ENCODE results near the gene NBPF12. TPM values are rescaled to one million over a fixed set of nuclear protein-coding genes. Genes with fewer than 3 reads are reported as not detected.
"Not testable (repeated sequence)": the region's sequence is repeated elsewhere in the genome, so short reads cannot be mapped to it uniquely, and the experiment has no call there.

NBPF12 gene
- 3.2 and 4.2 TPM in 2 replicates for total RNA-seq

- H3K4me3 ChIP-seq (ENCODE audit: low read depth, low read length) = peak within 1 kb of the TSS; percentile 67
- not testable (repeated sequence) for DNase-seq (ENCODE audit: low read depth)
Measured at GRCh38 chr1:146938242-146938902, at the start of gene NBPF12. TSS of gene NBPF12 (plus strand) at chr1:146938324. CDS start at chr1:146960144, 21,820 bp downstream.

- H3K4me3 ChIP-seq (ENCODE audit: low read depth, low read length); DNase-seq (ENCODE audit: low read depth): not testable (repeated sequence)
Measured at GRCh38 chr1:146891355-146891754, 46.8 kb upstream of the NBPF12 start.

GRCh38 chr1:146892331-146892730 is 45.8 kb upstream of the NBPF12 start:
- H3K4me3 ChIP-seq (ENCODE audit: low read depth, low read length); DNase-seq (ENCODE audit: low read depth): not testable (repeated sequence)

GRCh38 chr1:146907565-146908261 is 30.4 kb upstream of the NBPF12 start:
- not testable (repeated sequence) for DNase-seq (ENCODE audit: low read depth); H3K4me3 ChIP-seq (ENCODE audit: low read depth, low read length)

GRCh38 chr1:146912975-146913374 is 25.1 kb upstream of the NBPF12 start:
- not testable (repeated sequence) for H3K4me3 ChIP-seq (ENCODE audit: low read depth, low read length); DNase-seq (ENCODE audit: low read depth)

- H3K4me3 ChIP-seq (ENCODE audit: low read depth, low read length); DNase-seq (ENCODE audit: low read depth): not testable (repeated sequence)
Measured at GRCh38 chr1:146920811-146921210, 17.3 kb upstream of the NBPF12 start.

- H3K4me3 ChIP-seq (ENCODE audit: low read depth, low read length); DNase-seq (ENCODE audit: low read depth): not testable (repeated sequence)
Measured at GRCh38 chr1:146922614-146923013, 15.5 kb upstream of the NBPF12 start.

- H3K4me3 ChIP-seq (ENCODE audit: low read depth, low read length); DNase-seq (ENCODE audit: low read depth): not testable (repeated sequence)
Measured at GRCh38 chr1:146924106-146924505, 14.0 kb upstream of the NBPF12 start.

- DNase-seq (ENCODE audit: low read depth); H3K4me3 ChIP-seq (ENCODE audit: low read depth, low read length): not testable (repeated sequence)
Measured at GRCh38 chr1:146926413-146926812, 11.7 kb upstream of the NBPF12 start.

GRCh38 chr1:146930225-146930624 is 7.9 kb upstream of the NBPF12 start:
- H3K4me3 ChIP-seq (ENCODE audit: low read depth, low read length); DNase-seq (ENCODE audit: low read depth): not testable (repeated sequence)

GRCh38 chr1:146934390-146935223 is 3.5 kb upstream of the NBPF12 start:
- DNase-seq (ENCODE audit: low read depth); H3K4me3 ChIP-seq (ENCODE audit: low read depth, low read length): not testable (repeated sequence)

- H3K4me3 ChIP-seq (ENCODE audit: low read depth, low read length); DNase-seq (ENCODE audit: low read depth): not testable (repeated sequence)
Measured at GRCh38 chr1:146937462-146937861, 662 bp upstream of the NBPF12 start.

- H3K4me3 ChIP-seq (ENCODE audit: low read depth, low read length) = peak overlapping the region; percentile 67
- not testable (repeated sequence) for DNase-seq (ENCODE audit: low read depth)
Measured at GRCh38 chr1:146938927-146939786, 1.0 kb downstream of the NBPF12 start.

GRCh38 chr1:146940293-146940692 is 2.2 kb downstream of the NBPF12 start:
- H3K4me3 ChIP-seq (ENCODE audit: low read depth, low read length) = peak overlapping the region; percentile 67
- not testable (repeated sequence) for DNase-seq (ENCODE audit: low read depth)

- H3K4me3 ChIP-seq (ENCODE audit: low read depth, low read length); DNase-seq (ENCODE audit: low read depth): not testable (repeated sequence)
Measured at GRCh38 chr1:146943342-146943886, 5.3 kb downstream of the NBPF12 start.

GRCh38 chr1:146948127-146948526 is 10.0 kb downstream of the NBPF12 start:
- not testable (repeated sequence) for H3K4me3 ChIP-seq (ENCODE audit: low read depth, low read length); DNase-seq (ENCODE audit: low read depth)

GRCh38 chr1:146964340-146964739 is 26.2 kb downstream of the NBPF12 start:
- H3K4me3 ChIP-seq (ENCODE audit: low read depth, low read length); DNase-seq (ENCODE audit: low read depth): not testable (repeated sequence)
